DMS 273 (cell line): ENCODE data around the gene HDAC4.
A peak's percentile ranks its signal among the peaks of the same experiment; 100 is the strongest.

Experiments used
- DNase-seq: peaks from one replicate; lab custom pipeline; 2025; ENCODE audit not compliant: unreplicated experiment; lab: John Stamatoyannopoulos, UW

The HDAC4 gene

DNA sequence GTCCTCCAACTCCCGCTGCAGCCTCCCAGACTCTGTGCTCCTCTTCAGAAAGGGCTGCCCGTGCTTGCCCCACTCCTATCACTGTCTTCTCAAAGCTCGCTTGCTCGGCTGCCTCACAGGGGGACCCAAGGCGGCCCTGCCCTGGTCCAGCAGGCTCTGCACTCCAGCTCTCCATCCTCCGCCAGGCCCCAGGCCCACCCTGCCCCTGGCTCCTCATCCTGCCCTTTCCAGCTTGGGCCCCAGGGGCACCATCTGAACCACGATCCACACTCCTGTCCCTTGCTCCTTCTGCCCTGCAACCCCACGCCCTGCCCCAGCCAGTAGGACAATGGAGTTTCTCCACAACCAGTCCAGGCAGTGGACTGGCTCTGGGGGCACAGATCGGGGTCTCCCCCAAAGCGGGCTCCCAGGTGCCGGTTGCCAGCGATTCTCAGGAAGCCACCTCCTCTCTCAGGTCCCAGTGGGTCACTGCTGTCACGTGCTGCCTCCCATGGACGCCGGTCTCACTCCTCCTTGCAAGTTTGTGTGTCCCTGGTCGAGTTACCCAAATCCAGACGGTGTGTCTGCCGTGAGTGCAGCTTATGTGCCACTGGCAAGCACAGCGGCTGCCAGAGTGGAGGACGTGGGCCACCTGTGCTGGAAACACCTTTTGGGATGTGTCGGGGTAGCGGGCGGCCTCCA, 238.5 kb downstream of the HDAC4 start:
- no peak for DNase-seq

- DNase-seq, result no peak
Measured at GRCh38 chr2:239161711-239162140, 239.1 kb downstream of the HDAC4 start.

GRCh38 chr2:239160226-239161143, 240.3 kb downstream of the HDAC4 start:
- DNase-seq, result no peak

GRCh38 chr2:239159476-239159911, 241.3 kb downstream of the HDAC4 start:
- no peak for DNase-seq

- no peak for DNase-seq
Measured at GRCh38 chr2:239158641-239159475, 242.0 kb downstream of the HDAC4 start.

- DNase-seq, result peak; percentile 3
Measured at GRCh38 chr2:239157771-239158170, 243.0 kb downstream of the HDAC4 start.

GRCh38 chr2:239157269-239157668, 243.6 kb downstream of the HDAC4 start:
- DNase-seq, result no peak

DNA sequence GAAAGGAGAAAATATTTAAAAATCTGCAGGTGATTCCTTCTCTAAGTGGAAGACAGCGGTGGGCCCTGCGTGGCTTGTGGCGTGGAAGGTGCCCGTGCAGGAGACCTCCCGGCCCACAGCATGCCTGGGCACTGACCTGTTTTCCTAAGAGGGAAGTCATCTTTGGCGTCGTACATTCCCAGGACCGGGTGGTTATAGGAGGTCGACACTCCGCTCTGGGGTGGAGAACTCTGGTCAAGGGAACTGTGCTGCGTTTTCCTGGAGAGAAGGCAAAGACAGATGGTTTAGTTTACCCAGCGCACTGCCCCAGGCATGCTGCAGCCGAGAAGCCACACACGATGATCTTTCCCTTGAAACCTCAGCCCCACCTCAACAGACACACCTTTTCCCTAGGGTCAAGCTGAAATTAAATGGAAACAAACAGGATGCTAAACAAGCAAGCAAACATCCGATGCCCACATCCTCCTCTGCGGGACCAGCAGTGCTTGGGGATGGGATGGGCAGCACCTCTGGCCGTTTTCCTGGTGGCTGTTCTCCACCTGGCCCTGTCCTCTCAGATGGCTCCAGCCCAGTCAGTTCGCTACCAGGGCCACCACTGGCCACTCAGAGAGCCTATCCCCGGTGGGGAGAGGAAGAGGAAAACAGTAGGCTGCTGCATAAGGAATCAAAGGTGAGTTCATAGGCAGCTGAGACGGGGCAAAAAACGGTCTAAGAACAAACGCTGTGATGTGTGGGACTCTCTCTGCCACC, 244.1 kb downstream of the HDAC4 start:
- no peak for DNase-seq

DNA sequence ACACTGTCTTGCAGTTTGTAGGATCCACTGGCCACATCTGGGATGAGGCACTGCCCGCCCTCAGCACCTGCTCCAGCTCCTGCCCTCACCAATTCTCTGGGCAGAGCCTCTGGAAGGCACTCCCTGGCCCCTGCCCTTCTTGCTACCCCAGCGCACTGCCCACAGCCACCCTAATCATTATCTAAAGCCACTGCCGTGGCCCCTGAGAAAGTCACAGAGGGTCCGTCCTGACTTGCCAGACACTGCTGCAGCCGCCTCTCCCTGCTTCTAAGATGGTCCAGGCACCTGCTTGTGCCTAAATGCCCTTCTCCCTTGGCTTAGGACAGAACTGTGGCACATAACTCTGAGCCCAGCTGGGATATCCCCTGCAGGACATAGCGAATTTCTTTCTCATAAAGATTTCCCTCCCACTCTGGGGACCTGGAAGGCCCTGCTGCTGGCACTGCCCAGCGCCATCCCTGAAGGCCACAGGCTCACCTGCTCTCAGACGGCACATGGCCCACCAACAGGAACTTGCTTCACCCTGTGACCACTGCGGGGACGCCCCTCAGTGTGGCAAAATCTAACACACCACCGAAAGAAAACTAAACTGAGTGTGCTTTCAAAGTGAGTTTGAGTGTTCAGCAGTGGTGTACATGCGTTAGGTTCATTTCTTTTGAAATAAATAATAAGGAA, 244.9 kb downstream of the HDAC4 start:
- DNase-seq, result no peak

DNA sequence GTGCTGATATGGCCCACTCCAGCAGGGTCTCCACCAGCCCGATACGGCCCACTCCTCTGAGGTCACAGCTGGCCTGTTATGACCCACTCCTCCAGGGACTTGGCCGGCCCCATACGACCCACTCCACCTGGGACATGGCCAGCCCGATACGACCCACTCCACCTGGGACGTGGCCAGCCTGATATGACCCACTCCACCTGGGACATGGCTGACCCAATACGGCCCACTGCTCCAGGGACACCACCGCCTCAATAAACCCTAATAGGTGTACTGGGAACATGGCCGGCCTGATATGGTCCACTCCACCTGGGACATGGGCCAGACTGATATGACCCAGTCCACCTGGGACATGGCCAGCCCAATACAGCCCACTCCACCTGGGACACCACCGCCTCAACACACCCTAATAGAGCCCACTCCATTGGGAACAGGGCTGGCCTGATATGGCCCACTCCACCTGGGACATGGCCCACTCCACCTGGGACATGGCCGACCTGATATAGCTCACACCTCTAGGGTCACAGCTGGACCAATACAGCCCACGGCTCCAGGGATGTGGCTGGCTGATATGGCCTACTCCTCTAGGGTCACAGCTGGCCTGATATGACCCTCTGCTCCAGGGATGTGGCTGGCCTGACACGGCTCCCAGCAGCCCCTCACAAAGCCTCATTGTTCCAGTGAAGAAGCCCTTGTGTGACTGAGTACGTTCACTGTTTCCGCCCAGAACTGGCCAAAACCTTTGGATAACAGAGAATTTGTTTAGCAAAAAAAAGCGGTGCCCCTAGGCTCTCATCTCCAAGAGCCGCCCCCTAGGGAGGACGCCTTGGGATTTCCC, 245.6 kb downstream of the HDAC4 start:
- DNase-seq, result no peak

GRCh38 chr2:239153806-239154591, 246.8 kb downstream of the HDAC4 start:
- DNase-seq, result no peak

- no peak for DNase-seq
Measured at GRCh38 chr2:239152916-239153305, 247.9 kb downstream of the HDAC4 start.

GRCh38 chr2:239152239-239152915, 248.4 kb downstream of the HDAC4 start:
- no peak for DNase-seq

DNA sequence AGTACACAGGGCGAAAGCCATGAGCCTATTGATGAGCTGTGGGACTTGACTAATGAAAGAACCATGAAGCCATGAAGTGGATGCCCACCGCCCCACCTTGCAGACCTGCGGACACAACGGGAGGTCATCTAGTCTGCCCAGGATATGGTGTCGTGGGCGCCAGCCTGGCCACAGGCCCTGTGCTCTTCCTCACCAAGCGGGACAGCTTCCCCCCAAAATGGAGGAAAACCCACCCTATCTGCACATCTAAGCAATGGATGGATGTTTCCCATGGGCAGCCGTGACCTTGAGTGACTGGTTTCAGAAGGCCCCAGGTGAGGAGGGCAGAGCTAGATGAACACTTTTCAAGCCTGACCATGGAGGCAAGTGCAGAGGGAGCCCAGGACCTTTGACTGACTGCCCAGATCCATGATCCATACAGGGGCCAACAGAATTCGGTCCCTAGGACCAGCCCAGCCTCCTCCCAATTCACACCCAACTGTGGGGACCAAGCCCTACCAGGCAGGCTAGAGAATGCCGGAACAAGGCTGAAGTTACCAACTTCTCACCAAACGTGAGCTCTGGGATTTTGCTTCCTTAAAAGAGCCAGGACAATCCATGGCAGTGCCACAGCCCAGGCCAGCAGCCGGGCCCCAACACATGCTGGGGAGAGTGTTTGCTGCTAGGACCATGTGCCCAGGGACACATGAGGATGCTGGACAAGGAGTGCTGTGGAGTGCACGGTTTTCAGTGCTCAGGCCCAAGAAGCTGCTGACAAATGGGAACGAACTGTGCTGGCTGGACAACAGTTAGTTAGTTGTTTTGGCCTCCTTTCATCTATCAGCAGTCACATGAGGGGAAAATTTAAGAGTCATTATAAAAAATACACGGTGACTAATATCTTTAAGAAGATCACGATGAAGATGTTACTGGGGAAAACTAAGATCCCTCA, 249.4 kb downstream of the HDAC4 start:
- no peak for DNase-seq

- no peak for DNase-seq
Measured at GRCh38 chr2:239150125-239151011, 250.5 kb downstream of the HDAC4 start.

GRCh38 chr2:239149501-239149900, 251.3 kb downstream of the HDAC4 start:
- no peak for DNase-seq
